ENCODE results near the gene RNF207. TPM values are rescaled to one million over a fixed set of nuclear protein-coding genes. Genes with fewer than 3 reads are reported as not detected.

Gene RNF207
- total and polyA plus RNA-seq, 2 of the 13 experiments (the other 11 are each of a cell fraction or from before 2014, with no cell fraction given) = 9.8 to 15.9 TPM

DNA sequence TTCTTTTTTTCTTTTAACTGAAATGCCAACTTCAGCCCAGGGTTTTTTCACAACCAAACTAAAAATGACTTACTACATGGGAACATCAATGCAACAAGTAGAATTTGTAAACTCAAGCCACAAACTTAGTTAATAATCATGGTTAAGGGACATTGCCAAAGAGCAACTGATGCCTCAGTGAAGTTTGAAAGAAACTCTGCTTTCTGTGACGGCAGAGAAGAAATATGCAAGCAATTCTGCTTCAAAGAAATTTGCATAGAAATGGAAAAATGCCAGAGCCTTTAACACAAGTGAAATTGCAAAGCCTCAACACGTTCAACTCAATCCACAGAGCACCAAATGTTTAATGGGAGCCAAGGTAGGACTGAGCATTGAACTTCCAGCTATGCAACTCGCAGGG, 20.8 kb upstream of the RNF207 start:
- Histone ChIP-seq H3K36me3 (replicated peaks in 1 of 2; ENCODE audit: control insufficient read depth in 1 of 2, insufficient read depth in 2 of 2, low read length in 2 of 2) (peaks cover 23 to 43% of the 10 kb centered on the region in 2 experiments), H3K4me3 (replicated peaks in 1 of 3; ENCODE audit: insufficient read depth in 1 of 3, low read depth in 2 of 3, low read length in 3 of 3) (no peak overlapping the region), H3K9ac (ENCODE audit: insufficient read depth, low read depth, low read length) (no peak overlapping the region), H3K79me2 (ENCODE audit: insufficient read depth, low read length) (peaks cover 17% of the 10 kb centered on the region), H3K27me3 (ENCODE audit: control insufficient read depth in 1 of 2, insufficient read depth in 2 of 2, low read length in 2 of 2) (peaks cover 0 to 6% of the 10 kb centered on the region in 2 experiments; a peak in 1 of 5 replicates), H3K9me3 (ENCODE audit: low read length) (no peaks in the 10 kb centered on the region), H3K27ac (ENCODE audit: extremely low read length, insufficient read depth, low read length) (no peak overlapping the region), H4K20me1 (ENCODE audit: insufficient read depth, low read length) (peaks cover 52% of the 10 kb centered on the region), H2AFZ (ENCODE audit: low read length) (no peak overlapping the region), H3K4me1 (ENCODE audit: insufficient read depth, low read length) (no peaks in the 10 kb centered on the region), H3K4me2 (ENCODE audit: low read depth, low read length) (no peak overlapping the region)
- intact Hi-C loops (cut with micrococcal nuclease; ENCODE audit: unreplicated experiment) = no loop called here
- ATAC-seq (no peak), DNase-seq (ENCODE audit: low spot score) (no peak), FAIRE-seq (no peak)
- in situ Hi-C loops (cut with HindIII; ENCODE audit: extremely low pct_ligation_motif_present, low pct_unique_long_range_greater_than_20kb) = no loop called here
- CTCF ChIA-PET (ENCODE audit: low intra/inter-chr PET ratio, low total read pairs) = no interaction called here
- no TSS peak for BruUV-seq (replicated peaks)
- 92% methylated on average over 3 of the region's 3 CpGs for WGBS (ENCODE audit: low lambda C conversion rate)
- POLR2A ChIA-PET = interaction anchor here (1.0 to 1.7 kb wide), 2 partner anchors 14 to 19 kb away, joined by 5 to 6 read pairs; partner anchors contain the start of gene RPL22
- no peak for TF ChIP-seq EP300 (IDR thresholded peaks at IDR 0.05; ENCODE audit: low read depth in 2 of 2, low read length in 2 of 2)
- no peak for TF ChIP-seq EP300 (CRISPR knock-in tag; IDR thresholded peaks at IDR 0.05; ENCODE audit: borderline replicate concordance)
- no peak for TF ChIP-seq SATB2 (CRISPR knock-in tag; IDR thresholded peaks at IDR 0.05)
- no peak for TF ChIP-seq ZNF367 (CRISPR knock-in tag; IDR thresholded peaks at IDR 0.05; ENCODE audit: borderline replicate concordance)
- no peak for TF ChIP-seq DNMT1 (CRISPR knock-in tag; IDR thresholded peaks at IDR 0.05)
- TF ChIP-seq ZNF749 (CRISPR knock-in tag; IDR thresholded peaks at IDR 0.05; ENCODE audit: borderline replicate concordance) = no peak
- no peak for TF ChIP-seq CHCHD3 (CRISPR knock-in tag; IDR thresholded peaks at IDR 0.05)
- TF ChIP-seq, protein P1, sequence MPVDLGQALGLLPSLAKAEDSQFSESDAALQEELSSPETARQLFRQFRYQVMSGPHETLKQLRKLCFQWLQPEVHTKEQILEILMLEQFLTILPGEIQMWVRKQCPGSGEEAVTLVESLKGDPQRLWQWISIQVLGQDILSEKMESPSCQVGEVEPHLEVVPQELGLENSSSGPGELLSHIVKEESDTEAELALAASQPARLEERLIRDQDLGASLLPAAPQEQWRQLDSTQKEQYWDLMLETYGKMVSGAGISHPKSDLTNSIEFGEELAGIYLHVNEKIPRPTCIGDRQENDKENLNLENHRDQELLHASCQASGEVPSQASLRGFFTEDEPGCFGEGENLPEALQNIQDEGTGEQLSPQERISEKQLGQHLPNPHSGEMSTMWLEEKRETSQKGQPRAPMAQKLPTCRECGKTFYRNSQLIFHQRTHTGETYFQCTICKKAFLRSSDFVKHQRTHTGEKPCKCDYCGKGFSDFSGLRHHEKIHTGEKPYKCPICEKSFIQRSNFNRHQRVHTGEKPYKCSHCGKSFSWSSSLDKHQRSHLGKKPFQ (CRISPR knock-in tag; IDR thresholded peaks at IDR 0.05; ENCODE audit: insufficient replicate concordance) = no peak
- TF ChIP-seq ZNF354B (CRISPR knock-in tag; IDR thresholded peaks at IDR 0.05) = no peak
- no peak for TF ChIP-seq GLI4 (CRISPR knock-in tag; IDR thresholded peaks at IDR 0.05; ENCODE audit: borderline replicate concordance)
- TF ChIP-seq RAD21 (CRISPR knock-in tag; IDR thresholded peaks at IDR 0.05) = no peak
- TF ChIP-seq ZNF10 (CRISPR knock-in tag; IDR thresholded peaks at IDR 0.05; ENCODE audit: borderline replicate concordance, low read depth) = no peak
- TF ChIP-seq ZNF792 (CRISPR knock-in tag; IDR thresholded peaks at IDR 0.05) = no peak
- no peak for TF ChIP-seq PCBP2 (optimal IDR thresholded peaks at IDR 0.05; ENCODE audit: low read depth, low read length, poor library complexity, severe bottlenecking)
